Measurements from ENCODE around the gene RBP4. TPM values are rescaled to one million over a fixed set of nuclear protein-coding genes. Genes with fewer than 3 reads are reported as not detected.
A peak's percentile ranks its signal among the peaks of the same experiment; 100 is the strongest.

RBP4 gene
- total and polyA plus RNA-seq, 9 of the 15 experiments (the other 6 are each of a cell fraction or from before 2014, with no cell fraction given): 0.91 TPM; not detected in 8

DNA sequence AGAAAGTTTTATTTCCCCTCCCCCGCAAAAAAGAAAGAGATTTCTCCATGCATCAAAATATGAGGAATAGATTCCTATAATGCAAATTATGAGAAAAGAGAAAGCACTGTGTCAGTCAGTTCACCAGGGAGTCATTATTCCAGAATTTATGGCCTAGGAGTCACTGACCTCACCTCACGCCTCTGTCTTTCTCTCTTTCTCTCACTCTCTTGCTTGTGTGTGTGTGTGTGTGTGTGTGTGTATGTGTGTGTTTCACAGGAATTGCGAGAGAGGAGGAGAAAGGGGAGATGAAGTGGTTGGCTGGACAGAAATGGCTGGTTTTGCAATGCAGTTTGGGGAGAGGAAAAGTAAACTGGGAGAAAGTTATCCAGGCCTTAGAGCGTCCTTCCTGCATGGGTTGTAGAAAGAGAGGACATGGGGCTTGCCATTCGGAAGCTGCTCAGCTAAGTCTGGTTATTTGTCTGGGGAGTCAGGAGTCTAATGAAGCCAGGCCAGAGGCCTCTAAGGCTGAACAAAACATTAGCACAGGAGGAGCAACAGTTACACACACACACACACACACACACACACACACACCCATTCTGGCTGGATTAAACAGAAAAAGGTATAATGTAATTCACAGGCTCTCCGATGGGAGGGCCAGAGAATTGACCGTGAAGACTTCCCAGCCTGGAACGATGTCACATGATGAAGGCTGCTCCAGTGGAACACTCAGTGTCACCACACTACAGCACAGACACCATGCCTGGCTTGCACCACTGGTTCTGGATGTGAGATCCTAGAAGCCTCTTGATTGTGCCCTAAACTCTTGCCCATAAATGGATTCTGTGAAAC, 47.3 kb downstream of the RBP4 start:
- Histone ChIP-seq H2AFZ (ENCODE audit: low read depth, low read length) (peak overlapping the region; percentile 70; the same call in 1 of the 2 replicates), H3K4me3 (no peak overlapping the region), H3K4me2 (ENCODE audit: insufficient read depth, low read length) (no peak overlapping the region), H3K79me2 (ENCODE audit: control insufficient read depth, insufficient read depth, low read length) (no peaks in the 10 kb centered on the region), H4K20me1 (replicated peaks; ENCODE audit: control insufficient read depth, insufficient read depth, low read length) (no peaks in the 10 kb centered on the region), H3K36me3 (ENCODE audit: control insufficient read depth, insufficient read depth, low read length) (no peaks in the 10 kb centered on the region; the same call in 2 of the 3 replicates), H3K4me1 (replicated peaks in 1 of 2; ENCODE audit: control insufficient read depth in 2 of 2, insufficient read depth in 2 of 2, low read length in 2 of 2) (peaks cover 0 to 11% of the 10 kb centered on the region in 2 experiments; a peak in 3 of 5 replicates), H3K9me3 (replicated peaks; ENCODE audit: control insufficient read depth, insufficient read depth, low read depth, low read length) (no peaks in the 10 kb centered on the region), H3K9me1 (ENCODE audit: control insufficient read depth, insufficient read depth, low read length) (no peaks in the 10 kb centered on the region), H3K9ac (ENCODE audit: insufficient read depth in 1 of 2, low read depth in 2 of 2, low read length in 2 of 2) (no peak overlapping the region), H3K27me3 (ENCODE audit: control insufficient read depth in 2 of 2, insufficient read depth in 2 of 2, low read length in 2 of 2) (no peaks in the 10 kb centered on the region), H3K27ac (ENCODE audit: extremely low read depth, low read depth, low read length) (no peak overlapping the region)
- DNase-seq (ENCODE audit: extremely low read depth in 1 of 4, low spot score in 3 of 4) (peak in 1 of 4 experiments; percentile 7), FAIRE-seq (no peak), ATAC-seq (peak; percentile 46)
- intact Hi-C loops (cut with micrococcal nuclease): loop anchor here (5.0 to 10.0 kb wide), 2 partner anchors 129 to 261 kb away; no protein-coding TSS in a partner anchor
- in situ Hi-C loops (cut with MboI): no loop called here
- 35% methylated on average over 6 of the region's 8 CpGs for WGBS (ENCODE audit: insufficient coverage, low coverage, missing lambda C conversion rate)
- CTCF ChIA-PET (ENCODE audit: low intra/inter-chr PET ratio): interaction anchor here (1.6 kb wide), 1 partner anchor 127 kb away, joined by 8 read pairs; no protein-coding TSS in a partner anchor
- POLR2A ChIA-PET: interaction anchor here (1.2 to 1.7 kb wide), 2 partner anchors 11 to 15 kb away, joined by 4 to 5 read pairs; no protein-coding TSS in a partner anchor
- BruUV-seq (replicated peaks): no TSS peak
- TF ChIP-seq NR3C1 (CRISPR knock-in tag; IDR thresholded peaks at IDR 0.05) (no peak), KHSRP (IDR thresholded peaks at IDR 0.05) (no peak), ZNF41 (CRISPR knock-in tag; conservative IDR thresholded peaks at IDR 0.05) (no peak), FOXP1 (CRISPR knock-in tag; IDR thresholded peaks at IDR 0.05) (no peak), ZNF324 (CRISPR knock-in tag; IDR thresholded peaks at IDR 0.05) (no peak), ZNF780A (CRISPR knock-in tag; IDR thresholded peaks at IDR 0.05) (no peak), SP1 (CRISPR knock-in tag; IDR thresholded peaks at IDR 0.05) (no peak), ZNF431 (CRISPR knock-in tag; IDR thresholded peaks at IDR 0.05) (no peak), KDM2B (CRISPR knock-in tag; IDR thresholded peaks at IDR 0.05) (no peak), ZBTB17 (CRISPR knock-in tag; IDR thresholded peaks at IDR 0.05) (no peak), TEAD4 (IDR thresholded peaks at IDR 0.05; ENCODE audit: low read length) (no peak), TEAD4 (CRISPR knock-in tag; IDR thresholded peaks at IDR 0.05; ENCODE audit: borderline replicate concordance) (no peak), SLC30A9 (CRISPR knock-in tag; IDR thresholded peaks at IDR 0.05) (no peak), ZBTB1 (CRISPR knock-in tag; IDR thresholded peaks at IDR 0.05; ENCODE audit: borderline replicate concordance, low read depth) (no peak), ZFP1 (CRISPR knock-in tag; IDR thresholded peaks at IDR 0.05) (no peak)
- TF ChIP-seq, protein P1, sequence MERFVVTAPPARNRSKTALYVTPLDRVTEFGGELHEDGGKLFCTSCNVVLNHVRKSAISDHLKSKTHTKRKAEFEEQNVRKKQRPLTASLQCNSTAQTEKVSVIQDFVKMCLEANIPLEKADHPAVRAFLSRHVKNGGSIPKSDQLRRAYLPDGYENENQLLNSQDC (CRISPR knock-in tag; IDR thresholded peaks at IDR 0.05): no peak
- TF ChIP-seq, protein P2, sequence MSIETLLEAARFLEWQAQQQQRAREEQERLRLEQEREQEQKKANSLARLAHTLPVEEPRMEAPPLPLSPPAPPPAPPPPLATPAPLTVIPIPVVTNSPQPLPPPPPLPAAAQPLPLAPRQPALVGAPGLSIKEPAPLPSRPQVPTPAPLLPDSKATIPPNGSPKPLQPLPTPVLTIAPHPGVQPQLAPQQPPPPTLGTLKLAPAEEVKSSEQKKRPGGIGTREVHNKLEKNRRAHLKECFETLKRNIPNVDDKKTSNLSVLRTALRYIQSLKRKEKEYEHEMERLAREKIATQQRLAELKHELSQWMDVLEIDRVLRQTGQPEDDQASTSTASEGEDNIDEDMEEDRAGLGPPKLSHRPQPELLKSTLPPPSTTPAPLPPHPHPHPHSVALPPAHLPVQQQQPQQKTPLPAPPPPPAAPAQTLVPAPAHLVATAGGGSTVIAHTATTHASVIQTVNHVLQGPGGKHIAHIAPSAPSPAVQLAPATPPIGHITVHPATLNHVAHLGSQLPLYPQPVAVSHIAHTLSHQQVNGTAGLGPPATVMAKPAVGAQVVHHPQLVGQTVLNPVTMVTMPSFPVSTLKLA (conservative IDR thresholded peaks at IDR 0.05): no peak
- TF ChIP-seq, protein P3, sequence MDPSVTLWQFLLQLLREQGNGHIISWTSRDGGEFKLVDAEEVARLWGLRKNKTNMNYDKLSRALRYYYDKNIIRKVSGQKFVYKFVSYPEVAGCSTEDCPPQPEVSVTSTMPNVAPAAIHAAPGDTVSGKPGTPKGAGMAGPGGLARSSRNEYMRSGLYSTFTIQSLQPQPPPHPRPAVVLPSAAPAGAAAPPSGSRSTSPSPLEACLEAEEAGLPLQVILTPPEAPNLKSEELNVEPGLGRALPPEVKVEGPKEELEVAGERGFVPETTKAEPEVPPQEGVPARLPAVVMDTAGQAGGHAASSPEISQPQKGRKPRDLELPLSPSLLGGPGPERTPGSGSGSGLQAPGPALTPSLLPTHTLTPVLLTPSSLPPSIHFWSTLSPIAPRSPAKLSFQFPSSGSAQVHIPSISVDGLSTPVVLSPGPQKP (CRISPR knock-in tag; IDR thresholded peaks at IDR 0.05): no peak
